NK-92 treated with Interleukin-12 subunit alpha and Interleukin-12 subunit beta, amount 100 ng/mL, for 24 hours (cell line): ENCODE measurements around the gene HCRTR2.
"Not testable (repeated sequence)": the region's sequence is repeated elsewhere in the genome, so short reads cannot be mapped to it uniquely, and the experiment has no call there.

Source experiments
- DNase-seq: peaks from one replicate; lab custom pipeline; 2025; lab: John Stamatoyannopoulos, UW

The HCRTR2 gene

GRCh38 chr6:55220961-55221360, 46.6 kb downstream of the HCRTR2 start:
- no peak for DNase-seq

DNA sequence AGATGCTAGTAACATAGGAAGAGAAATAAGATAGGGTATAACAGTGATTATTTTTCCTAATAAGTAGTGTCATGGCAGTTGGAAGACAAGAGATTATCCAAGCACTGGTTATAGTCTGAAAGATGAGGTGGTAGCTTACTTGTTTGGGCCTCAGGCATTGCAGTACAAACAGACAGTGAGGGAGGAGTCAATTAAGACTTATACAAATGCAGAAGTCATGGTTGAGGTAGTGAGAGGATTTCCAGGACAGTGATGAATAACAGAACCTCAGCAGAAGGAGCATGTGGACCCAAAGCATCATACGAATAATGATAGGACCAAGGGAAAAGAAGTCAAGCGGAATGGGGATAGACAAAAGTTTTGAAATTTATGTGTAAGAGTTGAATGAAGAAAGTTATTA, 53.5 kb downstream of the HCRTR2 start:
- no peak for DNase-seq

DNA sequence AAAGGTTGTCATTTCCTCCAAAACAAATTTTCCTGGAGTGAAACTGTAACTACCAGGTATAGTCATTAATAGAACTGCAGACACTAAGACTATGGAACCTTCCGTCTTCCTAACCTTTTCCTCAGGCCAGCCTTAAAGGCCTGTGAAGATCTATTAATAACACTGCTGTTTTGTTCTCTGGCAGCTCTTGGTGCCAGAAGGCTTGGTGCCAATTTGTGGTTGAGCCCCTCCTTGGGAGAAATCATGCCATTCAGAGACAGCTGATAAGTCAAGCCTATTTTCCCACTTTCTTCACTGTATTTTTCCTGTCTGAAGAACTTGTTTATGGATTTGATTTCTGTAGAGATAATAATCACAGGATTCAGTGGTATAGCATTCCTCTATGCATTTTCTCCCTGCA, 64.8 kb downstream of the HCRTR2 start:
- DNase-seq = no peak

DNA sequence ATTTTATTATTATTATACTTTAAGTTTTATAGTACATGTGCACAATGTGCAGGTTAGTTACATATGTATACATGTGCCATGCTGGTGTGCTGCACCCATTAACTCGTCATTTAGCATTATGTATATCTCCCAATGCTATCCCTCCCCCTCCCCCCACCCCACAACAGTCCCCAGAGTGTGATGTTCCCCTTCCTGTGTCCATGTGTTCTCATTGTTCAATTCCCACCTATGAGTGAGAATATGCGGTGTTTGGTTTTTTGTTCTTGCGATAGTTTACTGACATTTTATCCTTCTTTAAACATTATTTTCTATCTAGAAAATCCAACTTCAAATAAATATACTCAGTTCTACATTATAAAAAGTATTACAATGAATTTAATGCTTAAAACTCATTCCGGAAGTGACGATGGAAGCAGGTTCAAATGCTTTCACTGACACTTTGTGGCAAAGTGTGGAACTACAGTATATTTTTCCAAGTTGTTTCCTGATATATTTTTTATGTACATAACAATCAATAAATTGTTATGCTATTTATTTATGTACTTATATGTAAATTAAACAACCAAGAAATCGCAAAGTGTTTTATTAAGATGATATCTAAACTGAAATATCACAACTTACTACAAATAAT, 66.8 kb downstream of the HCRTR2 start:
- DNase-seq = not testable (repeated sequence)

- DNase-seq = no peak
These were observed 76.1 kb downstream of the HCRTR2 start for GRCh38 chr6:55250400-55250799.

DNA sequence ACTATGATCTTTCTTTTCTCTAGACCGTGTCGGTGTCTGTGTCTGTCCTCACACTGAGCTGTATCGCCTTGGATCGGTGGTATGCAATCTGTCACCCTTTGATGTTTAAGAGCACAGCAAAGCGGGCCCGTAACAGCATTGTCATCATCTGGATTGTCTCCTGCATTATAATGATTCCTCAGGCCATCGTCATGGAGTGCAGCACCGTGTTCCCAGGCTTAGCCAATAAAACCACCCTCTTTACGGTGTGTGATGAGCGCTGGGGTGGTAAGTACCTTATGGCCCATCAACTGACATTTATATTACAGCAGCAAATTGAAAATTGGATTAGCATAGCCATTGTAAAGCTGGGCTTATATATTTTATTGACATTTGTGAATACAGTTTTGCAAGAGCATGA, 80.8 kb downstream of the HCRTR2 start:
- DNase-seq = no peak

GRCh38 chr6:55260181-55260580, 85.9 kb downstream of the HCRTR2 start:
- no peak for DNase-seq

GRCh38 chr6:55265409-55266114, 91.2 kb downstream of the HCRTR2 start:
- no peak for DNase-seq

GRCh38 chr6:55266896-55267295, 92.6 kb downstream of the HCRTR2 start:
- DNase-seq = no peak

- no peak for DNase-seq
These were observed 102.6 kb downstream of the HCRTR2 start for GRCh38 chr6:55276745-55277530.

DNA sequence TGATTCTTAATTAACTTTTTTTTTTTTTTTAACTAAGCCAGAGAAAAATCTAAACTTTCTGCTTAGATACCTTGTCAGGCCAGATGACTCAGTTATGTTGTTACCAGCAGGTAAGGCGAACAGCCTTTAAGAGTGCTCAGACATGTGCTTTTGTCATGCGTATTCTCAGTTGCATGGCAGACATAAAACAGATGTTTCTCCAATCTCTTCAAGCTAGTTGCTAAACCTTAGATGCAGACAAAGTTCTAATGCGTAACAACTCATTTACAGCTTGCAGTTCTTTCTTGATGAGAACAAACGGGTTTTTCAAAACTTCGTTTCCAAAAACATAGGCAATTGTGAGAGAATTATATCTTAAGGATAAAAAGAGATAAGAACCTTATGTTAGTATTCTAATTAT, 103.3 kb downstream of the HCRTR2 start:
- no peak for DNase-seq

GRCh38 chr6:55281215-55281614, 106.9 kb downstream of the HCRTR2 start:
- no peak for DNase-seq

GRCh38 chr6:55282115-55282514, 107.8 kb downstream of the HCRTR2 start:
- no peak for DNase-seq

GRCh38 chr6:55286824-55287223, 112.5 kb downstream of the HCRTR2 start:
- DNase-seq = no peak

DNA sequence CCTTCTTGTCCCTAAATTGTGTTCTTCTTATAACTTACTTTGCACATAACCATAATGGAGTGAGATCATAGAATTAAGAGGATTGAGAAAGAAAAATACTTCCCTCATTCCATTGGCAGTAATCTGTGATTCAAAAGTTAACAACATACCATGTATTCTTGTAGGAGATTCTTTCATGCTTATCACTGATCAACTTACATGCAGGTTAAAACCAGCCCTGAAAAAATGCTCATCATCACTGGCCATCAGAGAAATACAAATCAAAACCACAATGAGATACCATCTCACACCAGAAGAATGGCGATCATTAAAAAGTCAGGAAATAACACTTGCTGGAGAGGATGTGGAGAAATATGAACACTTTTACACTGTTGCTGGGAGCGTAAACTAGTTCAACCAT, 116.4 kb downstream of the HCRTR2 start:
- DNase-seq = no peak

- no peak for DNase-seq
These were observed 118.8 kb downstream of the HCRTR2 start for GRCh38 chr6:55293116-55293515.

- DNase-seq = not testable (repeated sequence)
These were observed 122.9 kb downstream of the HCRTR2 start for GRCh38 chr6:55297214-55297613.

GRCh38 chr6:55299286-55299985, 125.1 kb downstream of the HCRTR2 start:
- DNase-seq = no peak

- DNase-seq = no peak
These were observed 130.4 kb downstream of the HCRTR2 start for GRCh38 chr6:55304747-55305146.

GRCh38 chr6:55319961-55320695, 145.8 kb downstream of the HCRTR2 start:
- no peak for DNase-seq

DNA sequence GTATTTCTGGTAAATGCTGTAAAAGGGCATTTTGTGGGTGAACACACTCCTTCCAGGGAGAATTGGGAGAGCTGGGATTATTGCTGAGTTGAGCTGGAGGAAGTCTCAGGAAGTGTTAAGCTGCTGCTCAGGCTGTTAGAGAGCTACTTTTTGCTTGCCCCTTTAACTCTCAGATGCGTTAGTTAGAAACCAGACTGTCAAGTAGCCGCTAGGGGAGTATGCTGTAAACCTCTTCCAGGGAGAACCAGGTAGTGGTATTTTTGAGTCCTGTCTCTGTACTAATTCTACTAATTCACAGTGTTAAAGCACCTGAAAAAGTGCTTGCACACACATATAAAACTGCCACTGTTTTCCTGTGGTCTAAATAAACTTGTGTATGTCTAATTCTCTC, 146.4 kb downstream of the HCRTR2 start:
- DNase-seq = no peak

GRCh38 chr6:55327169-55327568, 152.9 kb downstream of the HCRTR2 start, which contains the start of gene GFRAL:
Gene GFRAL (plus strand): TSS chr6:55327469. CDS start chr6:55327555, 86 bp downstream.
- no peak for DNase-seq
